ENCODE measurements around the gene POC5.

DNA sequence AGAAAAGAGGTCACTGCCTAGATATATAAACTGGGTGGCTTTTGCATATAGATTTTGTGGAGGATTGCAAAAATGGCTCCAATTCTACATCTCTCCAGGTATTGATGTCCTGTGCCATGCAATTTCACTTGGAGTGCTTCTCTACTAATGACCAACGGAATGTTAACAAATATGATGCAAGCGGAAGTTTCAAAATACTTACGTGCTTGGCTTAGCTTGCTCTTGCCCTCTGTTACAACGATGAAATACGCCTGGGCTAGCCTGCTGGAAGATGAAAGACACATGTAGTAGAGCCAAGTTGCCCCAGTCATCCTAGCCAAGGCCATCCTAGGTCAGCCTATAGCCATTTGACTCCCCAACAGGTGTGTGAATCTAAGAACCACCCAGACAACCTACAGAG lies 3.6 kb upstream of the POC5 start:
- TF ChIP-seq CTCF (IDR thresholded peaks at IDR 0.05) (no peak), POLR2A (IDR thresholded peaks at IDR 0.05) (no peak)

Data from Peyer's patch (tissue), 4 donors.